ENCODE measurements around the gene LRRC10B.
"Not testable (repeated sequence)": the region's sequence is repeated elsewhere in the genome, so short reads cannot be mapped to it uniquely, and the experiment has no call there.

LRRC10B gene

GRCh38 chr11:61507962-61508861 lies at the start of gene LRRC10B:
LRRC10B (plus strand) TSS chr11:61508749; CDS start chr11:61508999, 250 bp downstream.
- DNase-seq (ENCODE audit: low read depth in 2 of 2): no peak

- no peak for DNase-seq (ENCODE audit: low read depth in 2 of 2)
Observed at GRCh38 chr11:61460474-61460881, 48.1 kb upstream of the LRRC10B start.

- DNase-seq (ENCODE audit: low read depth in 2 of 2): no peak
Observed at GRCh38 chr11:61460986-61461385, 47.6 kb upstream of the LRRC10B start.

GRCh38 chr11:61467602-61468001 lies 40.9 kb upstream of the LRRC10B start:
- not testable (repeated sequence) for DNase-seq (ENCODE audit: low read depth in 2 of 2)

- DNase-seq (ENCODE audit: low read depth in 2 of 2): no peak
Observed at GRCh38 chr11:61468002-61468401, 40.5 kb upstream of the LRRC10B start.

- DNase-seq (ENCODE audit: low read depth in 2 of 2): no peak
Observed at GRCh38 chr11:61472282-61472681, 36.3 kb upstream of the LRRC10B start.

- no peak for DNase-seq (ENCODE audit: low read depth in 2 of 2)
Observed at GRCh38 chr11:61472868-61473267, 35.7 kb upstream of the LRRC10B start.

- no peak for DNase-seq (ENCODE audit: low read depth in 2 of 2)
Observed at GRCh38 chr11:61473370-61474012, 35.1 kb upstream of the LRRC10B start.

GRCh38 chr11:61474013-61474643 lies 34.4 kb upstream of the LRRC10B start:
- DNase-seq (ENCODE audit: low read depth in 2 of 2): no peak

- no peak for DNase-seq (ENCODE audit: low read depth in 2 of 2)
Observed at GRCh38 chr11:61475433-61475832, 33.1 kb upstream of the LRRC10B start.

GRCh38 chr11:61476371-61476770 lies 32.2 kb upstream of the LRRC10B start:
- no peak for DNase-seq (ENCODE audit: low read depth in 2 of 2)

GRCh38 chr11:61477126-61477525 lies 31.4 kb upstream of the LRRC10B start:
- no peak for DNase-seq (ENCODE audit: low read depth in 2 of 2)

- DNase-seq (ENCODE audit: low read depth in 2 of 2): peak; percentile 31
Observed at GRCh38 chr11:61477727-61478148, 30.8 kb upstream of the LRRC10B start.

- DNase-seq (ENCODE audit: low read depth in 2 of 2): not testable (repeated sequence)
Observed at GRCh38 chr11:61479360-61480058, 29.0 kb upstream of the LRRC10B start.

- DNase-seq (ENCODE audit: low read depth in 2 of 2): no peak
Observed at GRCh38 chr11:61480261-61480993, 28.1 kb upstream of the LRRC10B start.

GRCh38 chr11:61480994-61481335 lies 27.6 kb upstream of the LRRC10B start:
- DNase-seq (ENCODE audit: low read depth in 2 of 2): no peak

- no peak for DNase-seq (ENCODE audit: low read depth in 2 of 2)
Observed at GRCh38 chr11:61481806-61482205, 26.7 kb upstream of the LRRC10B start.

- DNase-seq (ENCODE audit: low read depth in 2 of 2): no peak
Observed at GRCh38 chr11:61482513-61482912, 26.0 kb upstream of the LRRC10B start.

GRCh38 chr11:61484541-61484940 lies 24.0 kb upstream of the LRRC10B start:
- DNase-seq (ENCODE audit: low read depth in 2 of 2): no peak

GRCh38 chr11:61485080-61485479 lies 23.5 kb upstream of the LRRC10B start:
- no peak for DNase-seq (ENCODE audit: low read depth in 2 of 2)

GRCh38 chr11:61486011-61486620 lies 22.4 kb upstream of the LRRC10B start:
- DNase-seq (ENCODE audit: low read depth in 2 of 2): no peak

Measured in activated CD8-positive, alpha-beta memory T cell treated with anti-CD3 and anti-CD28 coated beads for 4 hours (primary cell).